LNCaP clone FGC (cell line): Measurements from ENCODE around the gene APOA1.

ENCODE experiments used
- DNase-seq: peaks from one replicate; pipeline ENCODE4 v3.0.0-alpha.2; 2011; ENCODE audit warnings: low read depth
- H3K4me3 ChIP-seq: 2 replicates; pipeline ENCODE4 v1.5.1; 2011; ENCODE audit warnings: mild to moderate bottlenecking, low read depth, low read length, control low read depth
- CTCF ChIP-seq: IDR thresholded peaks from 2 replicates; pipeline ENCODE4 v1.5.1; 2012; ENCODE audit warnings: mild to moderate bottlenecking; ENCODE audit not compliant: control insufficient read depth, insufficient read depth; ENCODE audit errors: extremely low read depth

APOA1 gene

GRCh38 chr11:116793772-116794097, 43.7 kb downstream of the APOA1 start:
- TF ChIP-seq CTCF, result no peak
- no peak for DNase-seq
- H3K4me3 ChIP-seq, result no peak overlapping the region

GRCh38 chr11:116792869-116793771, 44.3 kb downstream of the APOA1 start:
- no peak for DNase-seq
- TF ChIP-seq CTCF, result no peak
- H3K4me3 ChIP-seq, result no peak overlapping the region

- TF ChIP-seq CTCF, result no peak
- H3K4me3 ChIP-seq, result no peak overlapping the region
- DNase-seq, result no peak
These were observed 45.1 kb downstream of the APOA1 start for GRCh38 chr11:116792144-116792868.

GRCh38 chr11:116791813-116792143, 45.6 kb downstream of the APOA1 start, which contains the start of gene APOA5:
APOA5 (minus strand) TSS chr11:116791879; CDS start chr11:116791860, 19 bp downstream.
- DNase-seq, result no peak
- no peak within 1 kb of the TSS for H3K4me3 ChIP-seq
- TF ChIP-seq CTCF, result no peak

- H3K4me3 ChIP-seq, result no peak overlapping the region
- peak; percentile 79 for TF ChIP-seq CTCF
- no peak for DNase-seq
These were observed 46.2 kb downstream of the APOA1 start for GRCh38 chr11:116791002-116791812.

- DNase-seq, result no peak
- TF ChIP-seq CTCF, result no peak
- H3K4me3 ChIP-seq, result no peak overlapping the region
These were observed 47.0 kb downstream of the APOA1 start for GRCh38 chr11:116790167-116791001.
